Measurements from ENCODE around the gene URB2. TPM values are rescaled to one million over a fixed set of nuclear protein-coding genes. Genes with fewer than 3 reads are reported as not detected.

URB2 gene
- total and polyA plus RNA-seq, 2 donors: 3.7 to 7.5 TPM

DNA sequence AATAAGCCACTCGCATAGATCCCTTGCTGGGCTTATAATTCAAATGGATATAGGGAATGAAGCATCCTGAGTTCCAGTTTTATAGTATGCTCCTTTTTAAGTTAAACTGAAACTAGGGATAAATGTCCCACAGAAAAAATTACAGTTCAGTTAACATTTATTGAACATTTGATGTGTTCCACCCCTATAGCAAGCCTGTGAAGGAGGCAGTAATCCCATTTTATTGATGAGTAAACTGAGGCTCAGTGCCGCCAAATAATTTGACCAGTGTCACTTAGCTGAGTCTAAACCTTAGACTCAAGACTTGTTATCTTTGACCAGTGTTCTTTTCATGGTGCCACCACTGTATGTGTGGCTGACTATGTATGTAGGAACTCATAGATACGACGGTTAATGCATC lies 22.4 kb downstream of the URB2 start:
- Histone ChIP-seq H3K9me3 (ENCODE audit: control insufficient read depth in 2 of 2, insufficient read depth in 1 of 2, low read length in 1 of 2) (no peaks in the 10 kb centered on the region), H3K4me1 (ENCODE audit: control insufficient read depth in 2 of 2, insufficient read depth in 2 of 2, low read length in 2 of 2) (no peaks in the 10 kb centered on the region), H3K27me3 (ENCODE audit: control insufficient read depth in 2 of 2, insufficient read depth in 1 of 2, low read length in 1 of 2) (no peaks in the 10 kb centered on the region), H3K36me3 (ENCODE audit: control insufficient read depth in 2 of 2, insufficient read depth in 2 of 2, low read length in 1 of 2) (peaks cover 43 to 82% of the 10 kb centered on the region in 2 donors), H3K27ac (ENCODE audit: low read depth in 1 of 2, low read length in 1 of 2) (no peak overlapping the region), H3K4me3 (ENCODE audit: low read length in 2 of 2) (no peak overlapping the region)
- WGBS: 99% methylated on average over 4 of the region's 4 CpGs
- DNase-seq (ENCODE audit: low read depth in 6 of 9, low spot score in 9 of 9): no peak

DNA sequence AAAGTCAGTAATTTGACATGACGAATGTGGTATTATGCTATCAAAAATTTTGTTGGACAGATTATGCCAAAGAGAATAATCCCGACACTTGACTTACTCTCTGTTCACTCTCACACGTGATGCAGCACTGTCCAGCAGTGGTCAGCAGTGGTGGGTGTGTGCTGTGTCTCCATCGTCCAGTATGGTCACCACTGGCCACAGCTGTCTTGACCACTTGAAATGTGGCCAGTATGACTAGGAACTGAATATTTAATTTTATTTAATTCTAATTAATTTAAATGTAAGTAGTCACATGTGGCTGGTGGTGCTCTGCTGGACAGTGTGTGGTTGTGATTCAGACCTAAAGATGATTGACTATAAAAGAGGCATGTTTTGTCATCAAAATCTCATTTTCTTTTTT lies 24.0 kb downstream of the URB2 start:
- peaks cover 42 to 78% of the 10 kb centered on the region in 2 donors for H3K36me3 ChIP-seq (ENCODE audit: control insufficient read depth in 2 of 2, insufficient read depth in 2 of 2, low read length in 1 of 2)
- WGBS: 98% methylated on average over 4 of the region's 4 CpGs

DNA sequence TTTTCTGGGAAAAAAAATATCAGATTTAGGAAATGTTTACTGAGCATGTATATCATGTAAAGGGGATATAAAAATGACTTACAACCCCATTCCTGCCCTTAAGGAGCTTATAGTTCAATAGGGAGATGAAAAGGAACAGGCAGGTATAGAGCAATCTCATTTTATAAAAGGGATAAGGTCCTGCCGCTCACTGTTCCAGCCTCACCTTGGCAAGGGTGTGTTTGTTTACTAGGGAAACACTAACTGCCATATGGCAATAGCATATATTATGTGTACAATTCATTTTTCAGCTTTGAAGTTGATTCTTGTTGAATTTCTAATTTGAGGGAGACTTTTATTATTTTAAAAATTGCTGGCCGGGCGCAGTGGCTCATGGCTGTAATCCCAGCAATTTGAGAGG lies 25.5 kb downstream of the URB2 start:
- Histone ChIP-seq H3K27me3 (ENCODE audit: control insufficient read depth in 2 of 2, insufficient read depth in 1 of 2, low read length in 1 of 2) (no peaks in the 10 kb centered on the region), H3K36me3 (ENCODE audit: control insufficient read depth in 2 of 2, insufficient read depth in 2 of 2, low read length in 1 of 2) (peaks cover 34 to 76% of the 10 kb centered on the region in 2 donors), H3K4me3 (ENCODE audit: low read length in 2 of 2) (no peak overlapping the region), H3K4me1 (ENCODE audit: control insufficient read depth in 2 of 2, insufficient read depth in 2 of 2, low read length in 2 of 2) (no peaks in the 10 kb centered on the region), H3K9me3 (ENCODE audit: control insufficient read depth in 2 of 2, insufficient read depth in 1 of 2, low read length in 1 of 2) (no peaks in the 10 kb centered on the region), H3K27ac (ENCODE audit: low read depth in 1 of 2, low read length in 1 of 2) (no peak overlapping the region)
- DNase-seq (ENCODE audit: low read depth in 6 of 9, low spot score in 9 of 9): no peak
- WGBS: over 99% methylated on average over 3 of the region's 3 CpGs

More for the DNA sequence above, 24.0 kb downstream of the URB2 start:
- H3K4me1 ChIP-seq (ENCODE audit: control insufficient read depth in 2 of 2, insufficient read depth in 2 of 2, low read length in 2 of 2): no peaks in the 10 kb centered on the region
- H3K4me3 ChIP-seq (ENCODE audit: low read length in 2 of 2): no peak overlapping the region
- H3K9me3 ChIP-seq (ENCODE audit: control insufficient read depth in 2 of 2, insufficient read depth in 1 of 2, low read length in 1 of 2): no peaks in the 10 kb centered on the region
- no peak for DNase-seq (ENCODE audit: low read depth in 6 of 9, low spot score in 9 of 9)
- no peak overlapping the region for H3K27ac ChIP-seq (ENCODE audit: low read depth in 1 of 2, low read length in 1 of 2)
- no peaks in the 10 kb centered on the region for H3K27me3 ChIP-seq (ENCODE audit: control insufficient read depth in 2 of 2, insufficient read depth in 1 of 2, low read length in 1 of 2)

DNA sequence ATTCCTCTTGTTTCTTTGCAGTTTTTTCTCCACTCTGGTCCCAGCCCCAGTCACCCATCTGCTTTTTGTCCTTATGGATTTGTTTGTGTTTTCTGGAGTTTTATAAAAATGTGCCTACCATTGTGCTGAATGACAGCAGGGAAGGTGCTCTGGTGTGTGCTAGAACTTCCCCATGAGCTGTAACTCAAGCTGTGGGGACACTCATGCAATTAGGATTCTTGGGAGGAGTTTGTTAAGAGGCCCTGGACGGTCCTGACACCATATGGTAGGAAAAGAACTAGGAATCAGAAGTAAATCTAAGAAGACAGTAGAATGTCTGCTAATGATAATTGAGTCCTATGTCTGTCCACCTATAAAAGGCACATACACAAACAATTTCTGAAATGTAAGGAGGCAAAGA lies 27.4 kb downstream of the URB2 start:
- no peak for DNase-seq (ENCODE audit: low read depth in 6 of 9, low spot score in 9 of 9)
- Histone ChIP-seq H3K9me3 (ENCODE audit: control insufficient read depth in 2 of 2, insufficient read depth in 1 of 2, low read length in 1 of 2) (no peaks in the 10 kb centered on the region), H3K27ac (ENCODE audit: low read depth in 1 of 2, low read length in 1 of 2) (no peak overlapping the region), H3K4me1 (ENCODE audit: control insufficient read depth in 2 of 2, insufficient read depth in 2 of 2, low read length in 2 of 2) (no peaks in the 10 kb centered on the region), H3K27me3 (ENCODE audit: control insufficient read depth in 2 of 2, insufficient read depth in 1 of 2, low read length in 1 of 2) (no peaks in the 10 kb centered on the region), H3K36me3 (ENCODE audit: control insufficient read depth in 2 of 2, insufficient read depth in 2 of 2, low read length in 1 of 2) (peaks cover 21 to 74% of the 10 kb centered on the region in 2 donors), H3K4me3 (ENCODE audit: low read length in 2 of 2) (no peak overlapping the region)
- WGBS: 97% methylated on average over 1 of the region's 1 CpG

DNA sequence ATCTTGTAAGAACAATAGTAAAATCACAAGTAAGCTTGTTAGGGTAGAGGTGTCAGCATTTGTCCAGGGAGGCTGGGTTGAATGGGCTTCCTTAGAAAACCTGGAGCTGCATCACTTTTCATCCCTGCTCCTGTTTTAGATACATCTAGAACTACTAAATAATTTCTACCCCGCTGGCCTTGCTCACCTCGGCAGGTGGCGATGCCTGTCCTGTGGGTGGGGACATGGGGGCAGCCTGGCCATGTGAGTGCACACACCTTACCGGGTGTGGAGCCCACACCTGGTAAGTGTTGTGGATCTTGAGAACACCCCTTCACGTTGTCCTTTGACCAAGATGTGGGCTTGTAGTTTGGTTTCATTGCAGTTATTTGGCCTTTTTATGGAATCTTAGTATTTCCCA lies 29.7 kb downstream of the URB2 start:
- 96% methylated on average over 5 of the region's 5 CpGs for WGBS

DNA sequence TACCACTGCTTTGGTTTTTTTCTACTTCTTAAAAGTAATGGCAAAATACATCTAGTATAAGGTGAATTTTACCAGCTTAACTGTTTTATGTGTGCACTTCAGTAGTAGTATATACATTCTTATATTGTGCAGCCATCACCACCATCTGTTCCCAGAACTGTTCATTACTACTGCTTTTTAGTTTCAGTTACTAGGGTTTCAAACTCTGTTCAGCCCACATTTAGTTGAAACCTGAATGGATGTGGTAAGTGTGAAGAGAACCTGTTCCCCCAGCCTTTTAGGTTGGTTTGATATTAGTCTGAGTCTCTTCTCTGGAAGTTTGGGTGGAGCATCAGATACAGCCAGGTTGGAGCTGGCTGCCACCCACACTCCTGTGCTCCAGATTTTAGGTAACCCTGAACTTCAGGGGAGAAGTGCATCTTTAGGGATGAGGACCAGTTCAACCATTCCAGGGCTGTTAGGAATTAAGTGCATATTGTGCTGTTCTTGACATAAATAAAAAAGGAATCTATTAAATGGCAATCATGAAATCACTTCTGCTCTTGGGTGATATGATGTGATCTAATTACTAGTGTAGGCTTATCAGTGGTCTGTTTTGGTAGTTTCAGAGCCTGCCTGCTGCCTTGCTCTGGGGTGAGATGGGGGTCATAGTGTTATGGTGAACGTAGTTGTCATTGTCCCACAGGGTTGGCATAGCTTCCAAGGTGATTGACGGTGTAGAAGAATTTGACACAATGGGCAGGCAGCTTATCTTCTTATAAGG lies 32.1 kb downstream of the URB2 start:
- no peak for DNase-seq (ENCODE audit: low read depth in 6 of 9, low spot score in 9 of 9)
- 97% methylated on average over 2 of the region's 2 CpGs for WGBS
- H3K27me3 ChIP-seq (ENCODE audit: control insufficient read depth in 2 of 2, insufficient read depth in 1 of 2, low read length in 1 of 2): no peaks in the 10 kb centered on the region
- H3K4me3 ChIP-seq (ENCODE audit: low read length in 2 of 2): no peak overlapping the region
- peaks cover 0 to 3% of the 10 kb centered on the region in 2 donors for H3K9me3 ChIP-seq (ENCODE audit: control insufficient read depth in 2 of 2, insufficient read depth in 1 of 2, low read length in 1 of 2)
- H3K36me3 ChIP-seq (ENCODE audit: control insufficient read depth in 2 of 2, insufficient read depth in 2 of 2, low read length in 1 of 2): peaks cover 16 to 59% of the 10 kb centered on the region in 2 donors
- H3K27ac ChIP-seq (ENCODE audit: low read depth in 1 of 2, low read length in 1 of 2): peak overlapping the region in 1 of 2 donors; percentile 2
- H3K4me1 ChIP-seq (ENCODE audit: control insufficient read depth in 2 of 2, insufficient read depth in 2 of 2, low read length in 2 of 2): peaks cover 6 to 14% of the 10 kb centered on the region in 2 donors

More for the DNA sequence above, 29.7 kb downstream of the URB2 start:
- no peak for DNase-seq (ENCODE audit: low read depth in 6 of 9, low spot score in 9 of 9)
- no peaks in the 10 kb centered on the region for H3K9me3 ChIP-seq (ENCODE audit: control insufficient read depth in 2 of 2, insufficient read depth in 1 of 2, low read length in 1 of 2)
- H3K4me1 ChIP-seq (ENCODE audit: control insufficient read depth in 2 of 2, insufficient read depth in 2 of 2, low read length in 2 of 2): no peaks in the 10 kb centered on the region
- peaks cover 23 to 66% of the 10 kb centered on the region in 2 donors for H3K36me3 ChIP-seq (ENCODE audit: control insufficient read depth in 2 of 2, insufficient read depth in 2 of 2, low read length in 1 of 2)
- H3K4me3 ChIP-seq (ENCODE audit: low read length in 2 of 2): no peak overlapping the region
- H3K27ac ChIP-seq (ENCODE audit: low read depth in 1 of 2, low read length in 1 of 2): no peak overlapping the region
- no peaks in the 10 kb centered on the region for H3K27me3 ChIP-seq (ENCODE audit: control insufficient read depth in 2 of 2, insufficient read depth in 1 of 2, low read length in 1 of 2)

DNA sequence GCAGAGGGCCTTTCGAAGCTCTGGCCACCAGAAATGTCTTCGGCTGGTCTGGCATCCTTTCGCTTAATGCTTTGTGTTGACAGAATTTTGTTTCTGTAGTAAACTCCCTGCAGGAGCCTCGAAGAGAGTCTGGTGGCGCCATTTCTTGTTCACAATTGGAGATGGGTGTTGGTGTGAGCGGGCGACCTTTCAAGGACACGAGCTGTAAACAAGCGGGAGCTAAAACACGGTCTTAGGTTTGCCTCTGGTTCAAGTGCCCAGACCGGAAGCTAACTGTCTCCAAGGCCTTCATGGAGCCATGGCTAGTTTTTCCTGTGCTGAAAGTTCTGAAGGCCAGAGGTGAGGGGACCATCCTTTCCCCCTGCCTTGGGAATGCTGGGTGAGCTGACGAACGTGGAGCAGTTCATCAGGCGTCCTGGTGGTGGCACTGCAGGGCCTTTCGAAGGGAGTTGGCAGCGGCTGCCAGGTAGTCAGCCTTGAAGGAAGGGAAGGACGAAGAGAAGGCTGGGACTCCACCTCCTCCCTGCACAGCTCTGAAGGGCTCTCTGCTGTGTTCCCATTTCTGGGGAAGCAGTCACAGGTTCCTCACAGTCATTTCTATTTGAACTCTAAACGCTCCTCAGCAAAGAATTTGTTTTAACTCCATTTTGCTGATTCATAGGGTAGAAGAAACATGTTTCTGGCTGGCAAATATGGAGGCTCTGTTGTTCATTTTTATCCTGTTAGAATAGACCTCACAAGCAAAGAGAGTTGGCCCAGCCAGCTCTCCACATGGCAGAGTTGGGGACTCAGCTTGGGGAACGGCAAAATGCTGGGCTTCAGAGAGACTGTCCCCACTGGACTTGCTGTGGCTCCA lies 35.2 kb downstream of the URB2 start:
- Histone ChIP-seq H3K27ac (ENCODE audit: low read depth in 1 of 2, low read length in 1 of 2) (no peak overlapping the region), H3K4me3 (ENCODE audit: low read length in 2 of 2) (no peak overlapping the region), H3K4me1 (ENCODE audit: control insufficient read depth in 2 of 2, insufficient read depth in 2 of 2, low read length in 2 of 2) (peaks cover 26 to 36% of the 10 kb centered on the region in 2 donors), H3K27me3 (ENCODE audit: control insufficient read depth in 2 of 2, insufficient read depth in 1 of 2, low read length in 1 of 2) (no peaks in the 10 kb centered on the region), H3K36me3 (ENCODE audit: control insufficient read depth in 2 of 2, insufficient read depth in 2 of 2, low read length in 1 of 2) (peaks cover 4 to 39% of the 10 kb centered on the region in 2 donors), H3K9me3 (ENCODE audit: control insufficient read depth in 2 of 2, insufficient read depth in 1 of 2, low read length in 1 of 2) (peaks cover 0 to 3% of the 10 kb centered on the region in 2 donors)
- DNase-seq (ENCODE audit: low read depth in 6 of 9, low spot score in 9 of 9): peak in 6 of 9 donors; percentile 49 to 83 (median 70)
- 59% methylated on average over 19 of the region's 19 CpGs for WGBS

DNA sequence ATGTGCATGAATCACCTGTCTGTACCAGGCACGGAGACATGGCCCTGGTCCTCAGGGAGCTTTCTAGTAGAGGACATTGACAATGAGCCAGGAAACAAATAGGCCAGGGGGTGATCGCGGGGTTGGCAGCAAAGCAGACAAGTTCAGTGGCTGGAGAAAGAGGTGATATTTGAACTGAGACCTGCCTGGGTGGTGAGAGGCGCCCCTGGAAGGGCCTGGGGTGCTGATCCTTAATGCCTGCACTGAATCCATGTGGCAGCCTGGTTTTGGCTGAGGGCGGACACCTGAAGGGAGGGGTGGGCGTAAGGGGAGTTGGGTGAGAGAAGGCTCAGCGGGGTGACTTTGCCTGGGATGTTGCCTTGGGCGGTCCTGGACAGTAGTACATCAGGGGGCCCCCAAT lies 35.9 kb downstream of the URB2 start:
- Histone ChIP-seq H3K4me1 (ENCODE audit: control insufficient read depth in 2 of 2, insufficient read depth in 2 of 2, low read length in 2 of 2) (peaks cover 32 to 43% of the 10 kb centered on the region in 2 donors), H3K4me3 (ENCODE audit: low read length in 2 of 2) (no peak overlapping the region), H3K27me3 (ENCODE audit: control insufficient read depth in 2 of 2, insufficient read depth in 1 of 2, low read length in 1 of 2) (no peaks in the 10 kb centered on the region), H3K9me3 (ENCODE audit: control insufficient read depth in 2 of 2, insufficient read depth in 1 of 2, low read length in 1 of 2) (peaks cover 0 to 3% of the 10 kb centered on the region in 2 donors), H3K27ac (ENCODE audit: low read depth in 1 of 2, low read length in 1 of 2) (no peak overlapping the region), H3K36me3 (ENCODE audit: control insufficient read depth in 2 of 2, insufficient read depth in 2 of 2, low read length in 1 of 2) (peaks cover 4 to 33% of the 10 kb centered on the region in 2 donors)
- no peak for DNase-seq (ENCODE audit: low read depth in 6 of 9, low spot score in 9 of 9)
- 98% methylated on average over 8 of the region's 8 CpGs for whole genome bisulfite sequencing

DNA sequence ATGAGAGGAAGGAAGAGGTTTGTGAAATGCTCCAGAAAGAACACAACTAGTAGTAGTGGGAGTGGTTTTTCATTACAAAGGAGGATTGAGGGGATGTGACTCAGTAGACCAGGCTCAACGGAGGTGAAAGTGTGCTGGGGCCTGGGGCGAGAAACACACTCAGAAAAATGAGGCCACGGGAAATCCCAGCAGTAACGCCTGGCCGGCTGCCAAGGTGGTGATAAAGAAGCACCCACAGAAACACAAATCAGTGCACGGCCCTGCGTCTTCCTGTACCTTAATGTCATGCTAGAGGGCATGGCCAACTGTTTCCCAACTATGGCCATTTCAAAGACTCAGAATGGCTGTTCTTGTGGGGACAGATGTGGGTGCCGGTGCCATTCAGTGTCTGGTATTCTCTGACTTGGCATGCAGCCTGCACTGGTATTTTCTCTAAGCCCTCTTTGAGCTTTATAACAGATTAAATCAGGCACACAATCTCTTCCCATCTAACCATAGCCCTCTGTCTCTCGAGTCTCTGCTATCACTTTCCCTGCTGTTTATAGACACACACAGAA lies 38.2 kb downstream of the URB2 start:
- DNase-seq (ENCODE audit: low read depth in 6 of 9, low spot score in 9 of 9): peak in 3 of 9 donors; percentile 13 to 49 (median 21)
- WGBS: 33% methylated on average over 9 of the region's 9 CpGs
- Histone ChIP-seq H3K36me3 (ENCODE audit: control insufficient read depth in 2 of 2, insufficient read depth in 2 of 2, low read length in 1 of 2) (peaks cover under 1 to 18% of the 10 kb centered on the region in 2 donors), H3K27me3 (ENCODE audit: control insufficient read depth in 2 of 2, insufficient read depth in 1 of 2, low read length in 1 of 2) (no peaks in the 10 kb centered on the region), H3K4me3 (ENCODE audit: low read length in 2 of 2) (no peak overlapping the region), H3K9me3 (ENCODE audit: control insufficient read depth in 2 of 2, insufficient read depth in 1 of 2, low read length in 1 of 2) (peaks cover 0 to 8% of the 10 kb centered on the region in 2 donors), H3K27ac (ENCODE audit: low read depth in 1 of 2, low read length in 1 of 2) (no peak overlapping the region), H3K4me1 (ENCODE audit: control insufficient read depth in 2 of 2, insufficient read depth in 2 of 2, low read length in 2 of 2) (peaks cover 42 to 53% of the 10 kb centered on the region in 2 donors)

Data from thymus (tissue), 11 donors.